GM12892 (cell line): Measurements from ENCODE around the gene NEXN. TPM values are rescaled to one million over a fixed set of nuclear protein-coding genes. Genes with fewer than 3 reads are reported as not detected.

Source experiments
- DNase-seq: peaks from one replicate; pipeline ENCODE4 v3.0.0; 2011; ENCODE audit not compliant: insufficient read length
- FAIRE-seq: peaks from 2 replicates; lab custom pipeline; 2011; peaks lifted over from hg19 to GRCh38; lab: Jason Lieb, UNC
- POLR2A ChIP-seq: IDR thresholded peaks from 2 replicates; pipeline ENCODE4 v1.6.1; 2011; ENCODE audit warnings: low read depth, low read length, control low read depth
- POLR2AphosphoS5 ChIP-seq: IDR thresholded peaks from 2 replicates; pipeline ENCODE4 v1.6.1; 2011; ENCODE audit warnings: low read depth, low read length, control low read depth
- TAF1 ChIP-seq: IDR thresholded peaks from 2 replicates; pipeline ENCODE4 v1.6.1; 2011; ENCODE audit warnings: low read depth, mild to moderate bottlenecking, control low read depth, low read length, borderline replicate concordance
- polyA plus RNA-seq: library from polyadenylated mRNA; unstranded; fragments of >200 nt; gene quantifications from one replicate; pipeline ENCODE4 v1.2.1, GENCODE V29; 2012; ENCODE audit warnings: missing spikeins, inconsistent platforms; ENCODE audit not compliant: missing spikeins

Gene NEXN
- polyA plus RNA-seq = 10.0 TPM

- FAIRE-seq (no peak), DNase-seq (peak; percentile 36)
- TF ChIP-seq POLR2A (no peak), TAF1 (no peak), POLR2AphosphoS5 (no peak)
Measured at GRCh38 chr1:77888081-77888780, at the start of gene NEXN. Gene NEXN (plus strand): TSS chr1:77888624. CDS start chr1:77916107, 27,483 bp downstream.

GRCh38 chr1:77841574-77841973, 46.9 kb upstream of the NEXN start:
- TF ChIP-seq POLR2AphosphoS5 = no peak
- TF ChIP-seq POLR2A = no peak
- no peak for TF ChIP-seq TAF1
- DNase-seq (no peak), FAIRE-seq (no peak)

- TF ChIP-seq TAF1 (no peak), POLR2AphosphoS5 (no peak), POLR2A (no peak)
- DNase-seq (no peak), FAIRE-seq (no peak)
Measured at GRCh38 chr1:77845951-77846350, 42.5 kb upstream of the NEXN start.

GRCh38 chr1:77846966-77847365, 41.5 kb upstream of the NEXN start:
- TF ChIP-seq TAF1 (no peak), POLR2A (no peak), POLR2AphosphoS5 (no peak)
- DNase-seq = no peak
- no peak for FAIRE-seq

- FAIRE-seq (no peak), DNase-seq (no peak)
- TF ChIP-seq POLR2AphosphoS5 (no peak), TAF1 (no peak)
Measured at GRCh38 chr1:77847621-77848080, 40.8 kb upstream of the NEXN start.

GRCh38 chr1:77850082-77850481, 38.3 kb upstream of the NEXN start:
- no peak for TF ChIP-seq POLR2AphosphoS5
- no peak for TF ChIP-seq TAF1
- TF ChIP-seq POLR2A = no peak
- no peak for DNase-seq
- FAIRE-seq = no peak

GRCh38 chr1:77857552-77857951, 30.9 kb upstream of the NEXN start:
- TF ChIP-seq TAF1 (no peak), POLR2AphosphoS5 (no peak), POLR2A (no peak)
- DNase-seq (no peak), FAIRE-seq (no peak)

- no peak for FAIRE-seq
- TF ChIP-seq POLR2A (no peak), TAF1 (no peak), POLR2AphosphoS5 (no peak)
- no peak for DNase-seq
Measured at GRCh38 chr1:77858725-77859124, 29.7 kb upstream of the NEXN start.

- TF ChIP-seq POLR2A (no peak), POLR2AphosphoS5 (no peak), TAF1 (no peak)
- DNase-seq (no peak), FAIRE-seq (no peak)
Measured at GRCh38 chr1:77859248-77859647, 29.2 kb upstream of the NEXN start.

GRCh38 chr1:77866296-77866695, 22.1 kb upstream of the NEXN start:
- TF ChIP-seq TAF1 = no peak
- TF ChIP-seq POLR2A = no peak
- no peak for TF ChIP-seq POLR2AphosphoS5
- no peak for FAIRE-seq
- DNase-seq = no peak

GRCh38 chr1:77872645-77873044, 15.8 kb upstream of the NEXN start:
- no peak for FAIRE-seq
- no peak for TF ChIP-seq TAF1
- TF ChIP-seq POLR2A = no peak
- no peak for TF ChIP-seq POLR2AphosphoS5
- DNase-seq = no peak

- FAIRE-seq = no peak
- TF ChIP-seq TAF1 = no peak
- TF ChIP-seq POLR2AphosphoS5 = no peak
- no peak for TF ChIP-seq POLR2A
- DNase-seq = no peak
Measured at GRCh38 chr1:77873461-77873860, 15.0 kb upstream of the NEXN start.
